ENCODE measurements around the gene LIN9. TPM values are rescaled to one million over a fixed set of nuclear protein-coding genes. Genes with fewer than 3 reads are reported as not detected.

The LIN9 gene
- total and polyA plus RNA-seq, 2 of the 13 experiments (the other 11 are each of a cell fraction or from before 2014, with no cell fraction given): 3.0 to 10.0 TPM

- no peak for TF ChIP-seq ZNF790 (CRISPR knock-in tag; IDR thresholded peaks at IDR 0.05; ENCODE audit: borderline replicate concordance)
- TF ChIP-seq SRSF9 (IDR thresholded peaks at IDR 0.05; ENCODE audit: borderline replicate concordance, insufficient read depth, low read depth, low read length, poor library complexity, severe bottlenecking): no peak
- no peak for TF ChIP-seq HINFP (CRISPR knock-in tag; IDR thresholded peaks at IDR 0.05; ENCODE audit: low read depth)
- no peak for TF ChIP-seq SMAD3 (CRISPR knock-in tag; IDR thresholded peaks at IDR 0.05)
- no peak for TF ChIP-seq ZBTB40 (IDR thresholded peaks at IDR 0.05)
- TF ChIP-seq ZBTB40 (CRISPR knock-in tag; IDR thresholded peaks at IDR 0.05): no peak
- TF ChIP-seq ATF7 (IDR thresholded peaks at IDR 0.05): no peak
- TF ChIP-seq ATF7 (CRISPR knock-in tag; IDR thresholded peaks at IDR 0.05): no peak
- TF ChIP-seq POGK (CRISPR knock-in tag; conservative IDR thresholded peaks at IDR 0.05): no peak
- TF ChIP-seq ZNF205 (CRISPR knock-in tag; IDR thresholded peaks at IDR 0.05): no peak
Observed at GRCh38 chr1:226351709-226352108, 42.7 kb upstream of the LIN9 start (continued).
